ENCODE data around the gene SYT3. TPM values are rescaled to one million over a fixed set of nuclear protein-coding genes. Genes with fewer than 3 reads are reported as not detected.

Gene SYT3
- total RNA-seq, 4 donors from 2014 or later = 0.09 TPM; not detected in 3

- in situ Hi-C loops (cut with MboI; ENCODE audit: low sequenced_read_pairs in 4 of 4) (loop anchor here in 1 of 4 donors (25.0 kb wide), 1 partner anchor 542 kb away; no protein-coding TSS in a partner anchor), intact Hi-C loops (cut with DNase I; ENCODE audit: low total_unique reads) (no loop called here)
- Histone ChIP-seq H3K9me3 (peaks cover 0 to 8% (median 0%) of the 10 kb centered on the region in 3 donors), H3K4me1 (no peaks in the 10 kb centered on the region), H3K4me3 (no peak overlapping the region), H3K27ac (no peak overlapping the region), H3K36me3 (no peaks in the 10 kb centered on the region), H3K27me3 (peaks cover 0 to 9% (median 0%) of the 10 kb centered on the region in 3 donors)
- ATAC-seq = no peak
- TF ChIP-seq POLR2A (IDR thresholded peaks at IDR 0.05) = no peak
- TF ChIP-seq, protein P1, sequence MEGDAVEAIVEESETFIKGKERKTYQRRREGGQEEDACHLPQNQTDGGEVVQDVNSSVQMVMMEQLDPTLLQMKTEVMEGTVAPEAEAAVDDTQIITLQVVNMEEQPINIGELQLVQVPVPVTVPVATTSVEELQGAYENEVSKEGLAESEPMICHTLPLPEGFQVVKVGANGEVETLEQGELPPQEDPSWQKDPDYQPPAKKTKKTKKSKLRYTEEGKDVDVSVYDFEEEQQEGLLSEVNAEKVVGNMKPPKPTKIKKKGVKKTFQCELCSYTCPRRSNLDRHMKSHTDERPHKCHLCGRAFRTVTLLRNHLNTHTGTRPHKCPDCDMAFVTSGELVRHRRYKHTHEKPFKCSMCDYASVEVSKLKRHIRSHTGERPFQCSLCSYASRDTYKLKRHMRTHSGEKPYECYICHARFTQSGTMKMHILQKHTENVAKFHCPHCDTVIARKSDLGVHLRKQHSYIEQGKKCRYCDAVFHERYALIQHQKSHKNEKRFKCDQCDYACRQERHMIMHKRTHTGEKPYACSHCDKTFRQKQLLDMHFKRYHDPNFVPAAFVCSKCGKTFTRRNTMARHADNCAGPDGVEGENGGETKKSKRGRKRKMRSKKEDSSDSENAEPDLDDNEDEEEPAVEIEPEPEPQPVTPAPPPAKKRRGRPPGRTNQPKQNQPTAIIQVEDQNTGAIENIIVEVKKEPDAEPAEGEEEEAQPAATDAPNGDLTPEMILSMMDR (IDR thresholded peaks at IDR 0.05 in 4 of 5, conservative IDR thresholded peaks at IDR 0.05 in 1 of 5) = no peak
- DNase-seq = no peak
These were observed 10.5 kb downstream of the SYT3 start for GRCh38 chr19:50629194-50629593.

DNA sequence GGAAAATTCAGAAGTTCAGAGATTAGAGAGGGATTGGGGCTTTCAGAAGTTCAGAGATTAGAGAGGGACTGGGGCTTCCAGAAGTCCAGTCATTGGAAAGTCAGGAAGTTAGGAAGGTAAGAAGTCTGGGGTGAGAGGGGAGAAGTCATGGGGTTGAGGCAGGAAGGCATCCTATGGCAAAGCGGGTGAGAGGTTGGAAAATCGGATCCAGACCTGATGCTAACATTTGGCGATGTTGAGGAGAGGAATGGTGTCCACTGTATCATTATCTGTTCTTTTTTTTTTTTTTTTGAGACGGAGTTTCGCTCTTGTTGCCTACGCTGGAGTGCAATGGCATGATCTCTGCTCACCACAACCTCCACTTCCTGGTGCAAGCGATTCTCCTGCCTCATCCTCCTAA is 11.1 kb downstream of the SYT3 start:
- H3K4me1 ChIP-seq = no peaks in the 10 kb centered on the region
- in situ Hi-C loops (cut with MboI; ENCODE audit: low sequenced_read_pairs in 4 of 4) = loop anchor here in 1 of 4 donors (25.0 kb wide), 1 partner anchor 541 kb away; no protein-coding TSS in a partner anchor
- TF ChIP-seq POLR2A (IDR thresholded peaks at IDR 0.05) = no peak
- TF ChIP-seq, protein P1 (IDR thresholded peaks at IDR 0.05 in 4 of 5, conservative IDR thresholded peaks at IDR 0.05 in 1 of 5) = no peak
- H3K36me3 ChIP-seq = no peaks in the 10 kb centered on the region
- H3K27me3 ChIP-seq = peaks cover 0 to 3% (median 0%) of the 10 kb centered on the region in 3 donors
- no peak for ATAC-seq
- H3K9me3 ChIP-seq = peaks cover 0 to 1% (median 0%) of the 10 kb centered on the region in 3 donors
- no peak overlapping the region for H3K4me3 ChIP-seq
- intact Hi-C loops (cut with DNase I; ENCODE audit: low total_unique reads) = no loop called here
- H3K27ac ChIP-seq = no peak overlapping the region
- no peak for DNase-seq

DNA sequence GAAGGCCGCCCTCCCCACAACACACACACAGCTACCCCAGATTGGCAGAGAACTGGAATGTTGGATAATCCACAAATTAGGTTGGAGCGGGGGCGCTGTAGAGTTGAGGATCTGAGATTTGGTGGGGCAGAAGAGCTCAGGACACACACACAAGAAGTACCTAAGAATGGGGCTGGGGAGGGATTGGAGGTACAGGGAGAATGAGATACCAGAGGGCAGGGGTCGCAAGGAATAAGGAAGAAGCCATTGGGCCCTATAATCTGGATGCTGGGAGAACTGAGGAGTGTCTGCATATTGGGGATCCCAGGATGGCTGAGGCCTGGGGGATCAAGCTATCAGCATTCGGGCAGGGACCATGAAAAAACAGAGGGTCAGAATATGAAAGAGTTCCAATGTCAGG is 11.5 kb downstream of the SYT3 start:
- H3K27ac ChIP-seq = no peak overlapping the region
- H3K4me1 ChIP-seq = no peaks in the 10 kb centered on the region
- H3K9me3 ChIP-seq = no peaks in the 10 kb centered on the region
- no peak overlapping the region for H3K4me3 ChIP-seq
- in situ Hi-C loops (cut with MboI; ENCODE audit: low sequenced_read_pairs in 4 of 4) = loop anchor here in 1 of 4 donors (25.0 kb wide), 1 partner anchor 541 kb away; no protein-coding TSS in a partner anchor
- H3K27me3 ChIP-seq = peaks cover 0 to 3% (median 0%) of the 10 kb centered on the region in 3 donors
- intact Hi-C loops (cut with DNase I; ENCODE audit: low total_unique reads) = no loop called here
- no peak for DNase-seq
- no peaks in the 10 kb centered on the region for H3K36me3 ChIP-seq
- no peak for ATAC-seq
- no peak for TF ChIP-seq POLR2A (IDR thresholded peaks at IDR 0.05)
- TF ChIP-seq, protein P1 (IDR thresholded peaks at IDR 0.05 in 4 of 5, conservative IDR thresholded peaks at IDR 0.05 in 1 of 5) = no peak

DNA sequence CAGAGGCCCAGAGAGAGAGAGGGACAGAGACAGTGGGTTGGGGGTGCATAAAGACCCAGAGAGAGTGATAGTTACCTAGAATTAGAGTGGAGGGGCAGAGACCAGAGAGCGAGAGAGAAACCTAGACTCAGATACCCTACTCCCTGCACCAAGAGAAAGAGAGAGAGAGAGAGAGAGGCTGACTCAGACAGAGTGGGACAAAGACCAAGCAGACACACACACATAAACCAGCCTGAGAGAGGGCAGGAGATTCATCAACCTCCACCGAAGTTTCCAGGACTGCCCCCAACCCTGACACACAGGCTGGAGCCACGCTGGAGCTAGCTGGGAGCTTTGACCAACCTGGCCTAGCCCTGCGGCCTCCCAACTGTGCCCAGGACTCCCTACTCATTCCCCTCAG is 12.9 kb downstream of the SYT3 start:
- no peak for DNase-seq

More for the DNA sequence above, 12.9 kb downstream of the SYT3 start:
- H3K9me3 ChIP-seq = no peaks in the 10 kb centered on the region
- H3K36me3 ChIP-seq = no peaks in the 10 kb centered on the region
- in situ Hi-C loops (cut with MboI; ENCODE audit: low sequenced_read_pairs in 4 of 4) (loop anchor here in 1 of 4 donors (25.0 kb wide), 1 partner anchor 539 kb away; no protein-coding TSS in a partner anchor), intact Hi-C loops (cut with DNase I; ENCODE audit: low total_unique reads) (no loop called here)
- H3K4me3 ChIP-seq = no peak overlapping the region
- H3K27me3 ChIP-seq = peaks cover 0 to 3% (median 0%) of the 10 kb centered on the region in 3 donors
- no peak overlapping the region for H3K27ac ChIP-seq
- no peak for ATAC-seq
- H3K4me1 ChIP-seq = no peaks in the 10 kb centered on the region
- TF ChIP-seq, protein P1 (IDR thresholded peaks at IDR 0.05 in 4 of 5, conservative IDR thresholded peaks at IDR 0.05 in 1 of 5) = no peak
- no peak for TF ChIP-seq POLR2A (IDR thresholded peaks at IDR 0.05)

Data from gastrocnemius medialis (tissue), 4 donors.